HG02884 (cell line): ENCODE data around the gene ASPG.

Source experiments
- ATAC-seq: cut with Tn5 transposase; IDR thresholded peaks from one replicate; pipeline ENCODE4 v1.9.1; 2021; ENCODE audit warnings: mild to moderate bottlenecking, moderate library complexity; ENCODE audit not compliant: unreplicated experiment

The ASPG gene

DNA sequence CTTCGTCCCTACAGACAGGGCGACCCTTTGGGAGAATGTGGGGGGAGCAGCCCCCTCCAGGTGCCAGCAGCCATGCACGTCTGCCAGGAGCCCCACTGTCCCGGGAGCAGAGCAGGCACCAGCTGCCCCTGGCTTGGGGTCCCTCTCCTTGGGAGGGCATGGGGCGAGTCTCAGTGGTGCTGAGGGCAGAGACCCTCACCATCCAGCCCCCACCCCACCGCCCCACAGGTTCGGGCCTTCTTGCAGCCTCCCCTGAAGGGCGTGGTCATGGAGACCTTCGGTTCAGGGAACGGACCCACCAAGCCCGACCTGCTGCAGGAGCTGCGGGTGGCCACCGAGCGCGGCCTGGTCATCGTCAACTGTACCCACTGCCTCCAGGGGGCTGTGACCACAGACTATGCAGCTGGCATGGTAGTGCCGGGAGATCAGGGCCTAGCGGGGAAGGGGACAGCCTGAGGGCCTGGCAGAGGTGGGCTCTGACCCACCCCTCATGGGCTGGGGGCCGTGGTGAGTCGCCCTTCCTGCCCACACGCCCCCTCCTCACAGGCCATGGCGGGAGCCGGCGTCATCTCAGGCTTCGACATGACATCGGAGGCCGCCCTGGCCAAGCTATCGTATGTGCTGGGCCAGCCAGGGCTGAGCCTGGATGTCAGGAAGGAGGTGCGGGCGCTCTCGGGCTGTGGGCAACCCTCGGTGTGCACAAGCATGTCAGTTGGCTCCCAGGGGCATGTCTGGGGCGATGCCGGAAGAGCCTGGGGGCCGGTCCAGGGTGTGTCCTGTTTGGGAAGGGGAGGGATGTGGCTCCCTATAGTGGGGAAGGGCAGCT, 18.8 kb downstream of the ASPG start:
- no peak for ATAC-seq

DNA sequence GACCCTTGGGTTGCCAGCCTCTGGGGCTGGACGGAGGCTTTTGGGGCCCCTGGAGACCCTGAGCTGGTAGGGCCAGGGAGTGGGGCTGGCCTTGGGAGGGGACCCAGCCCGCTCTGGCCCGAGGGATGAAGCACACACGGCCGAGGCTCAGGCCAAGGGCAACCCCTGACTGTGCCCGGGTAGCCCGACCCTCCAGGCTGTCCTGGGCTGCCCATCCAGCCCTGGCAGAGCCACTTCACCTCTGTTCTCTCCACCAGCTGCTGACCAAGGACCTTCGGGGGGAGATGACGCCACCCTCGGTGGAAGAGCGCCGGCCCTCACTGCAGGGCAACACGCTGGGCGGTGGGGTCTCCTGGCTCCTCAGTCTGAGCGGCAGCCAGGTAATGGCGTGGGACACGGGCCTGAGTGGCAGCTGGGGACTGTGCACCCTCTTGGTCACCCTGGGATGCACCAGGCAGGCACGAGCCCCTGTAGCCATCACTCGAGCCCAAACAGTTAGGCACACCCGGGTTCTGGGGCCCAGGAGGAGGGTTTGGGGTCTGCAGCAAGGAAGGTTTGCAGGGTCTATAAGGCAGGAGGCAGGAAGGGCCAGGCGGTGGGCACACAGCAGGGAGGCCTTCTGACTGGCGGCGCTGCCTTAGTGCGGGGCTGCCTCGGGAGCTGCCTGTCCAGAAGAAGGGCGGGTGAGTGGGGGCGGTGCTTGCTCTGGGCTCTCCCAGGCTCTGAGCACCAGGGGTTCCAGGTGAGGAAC, 19.7 kb downstream of the ASPG start:
- ATAC-seq: no peak

DNA sequence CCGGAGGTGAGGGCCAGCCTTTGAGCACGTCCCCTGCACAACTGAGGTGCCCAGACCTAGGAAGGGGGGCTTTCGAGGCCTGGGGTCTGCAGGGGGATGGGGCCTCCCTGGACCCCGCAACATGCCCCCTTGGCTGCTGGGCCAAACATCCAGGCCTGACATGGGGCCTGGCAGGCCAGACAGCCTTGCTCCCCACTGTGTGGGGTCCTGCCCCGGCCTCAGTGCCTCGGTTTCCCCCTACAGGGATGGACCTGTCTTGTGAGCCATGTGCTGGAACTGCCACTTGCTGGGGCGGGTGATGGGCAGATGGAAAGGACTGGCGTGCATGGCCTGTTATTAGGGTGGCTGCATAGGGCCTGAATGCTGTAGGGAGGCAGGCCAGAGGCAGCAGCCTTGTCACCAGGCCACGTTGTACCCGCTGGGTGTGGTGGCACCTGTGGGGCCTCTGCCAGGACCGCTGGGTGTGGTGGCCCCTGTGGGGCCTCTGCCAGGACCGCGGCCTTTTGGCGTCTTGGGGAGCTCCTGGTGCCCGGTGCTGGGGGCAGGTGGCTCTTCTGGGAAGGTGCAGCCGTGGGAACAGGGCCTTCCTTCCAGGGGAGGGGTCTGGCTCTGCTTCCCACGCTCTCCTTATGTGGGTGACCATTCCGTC, 20.4 kb downstream of the ASPG start:
- ATAC-seq: no peak

- no peak for ATAC-seq
These were observed 21.0 kb downstream of the ASPG start for GRCh38 chr14:104106471-104106991.

DNA sequence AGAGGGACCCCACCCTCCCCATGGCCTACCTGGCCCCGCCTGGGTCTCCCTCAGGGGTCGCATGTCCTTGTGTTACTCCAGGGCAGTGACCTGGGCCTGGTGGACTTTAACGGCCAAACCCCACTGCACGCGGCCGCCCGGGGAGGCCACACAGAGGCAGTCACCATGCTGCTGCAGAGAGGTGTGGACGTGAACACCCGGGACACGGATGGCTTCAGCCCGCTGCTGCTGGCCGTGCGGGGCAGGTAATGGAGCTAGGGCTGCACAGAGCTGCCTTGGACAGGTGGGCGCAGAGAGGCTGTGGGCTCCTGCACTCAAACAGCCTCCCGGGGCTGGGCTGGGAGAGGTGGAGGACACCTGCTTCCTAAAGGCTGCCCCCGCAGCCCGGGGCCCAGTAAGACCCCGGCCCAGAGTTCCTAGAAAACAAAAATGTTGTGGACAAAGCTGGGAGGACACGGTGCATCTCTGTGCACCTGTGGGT, 21.6 kb downstream of the ASPG start:
- no peak for ATAC-seq

DNA sequence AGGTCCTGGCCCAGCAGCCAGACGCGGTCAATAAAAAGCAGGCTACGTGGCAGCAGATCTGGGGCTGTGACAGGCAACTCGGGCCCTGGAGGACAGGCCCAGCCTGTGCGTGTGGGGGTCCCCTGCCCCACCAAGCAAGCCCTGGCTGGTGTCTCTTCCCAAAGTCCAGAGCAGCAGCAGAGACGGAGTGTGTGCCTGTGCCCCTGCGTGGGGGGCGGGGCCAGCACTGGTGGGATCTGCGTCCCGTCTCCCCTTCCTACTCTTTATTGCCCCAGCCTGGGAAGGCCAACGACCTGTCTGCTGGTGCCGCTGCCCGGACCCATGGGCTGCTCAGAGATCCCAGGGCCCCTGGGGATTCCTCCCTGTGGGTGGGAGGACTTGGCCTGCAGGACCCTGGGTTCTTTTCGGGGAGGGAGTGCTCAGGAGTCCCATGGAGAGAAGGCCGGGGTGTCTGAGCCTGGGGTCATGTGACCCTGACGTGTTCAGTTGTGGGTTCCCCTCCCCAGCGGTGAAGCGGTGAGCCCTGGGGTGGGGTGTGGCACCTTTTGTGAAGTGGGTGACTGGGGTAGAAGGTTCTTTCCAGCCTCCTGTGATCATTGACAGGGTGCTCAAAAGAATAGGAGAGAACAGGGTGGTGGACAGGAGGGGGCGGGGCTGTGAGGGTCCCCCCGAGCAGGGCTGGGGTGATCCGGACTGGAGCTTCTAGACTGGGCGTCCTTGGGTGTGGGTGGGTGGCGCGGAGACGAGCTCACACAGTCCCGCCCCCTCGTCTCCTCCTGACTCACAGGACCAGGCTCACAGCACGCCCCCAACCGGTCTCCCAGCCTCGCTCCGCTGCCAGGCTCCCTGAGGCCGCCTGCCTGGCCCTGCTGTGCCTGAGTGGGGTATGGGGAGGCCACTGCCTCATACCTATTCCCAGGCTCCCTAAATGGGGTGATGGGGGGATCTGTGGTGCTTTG, 22.4 kb downstream of the ASPG start:
- no peak for ATAC-seq

DNA sequence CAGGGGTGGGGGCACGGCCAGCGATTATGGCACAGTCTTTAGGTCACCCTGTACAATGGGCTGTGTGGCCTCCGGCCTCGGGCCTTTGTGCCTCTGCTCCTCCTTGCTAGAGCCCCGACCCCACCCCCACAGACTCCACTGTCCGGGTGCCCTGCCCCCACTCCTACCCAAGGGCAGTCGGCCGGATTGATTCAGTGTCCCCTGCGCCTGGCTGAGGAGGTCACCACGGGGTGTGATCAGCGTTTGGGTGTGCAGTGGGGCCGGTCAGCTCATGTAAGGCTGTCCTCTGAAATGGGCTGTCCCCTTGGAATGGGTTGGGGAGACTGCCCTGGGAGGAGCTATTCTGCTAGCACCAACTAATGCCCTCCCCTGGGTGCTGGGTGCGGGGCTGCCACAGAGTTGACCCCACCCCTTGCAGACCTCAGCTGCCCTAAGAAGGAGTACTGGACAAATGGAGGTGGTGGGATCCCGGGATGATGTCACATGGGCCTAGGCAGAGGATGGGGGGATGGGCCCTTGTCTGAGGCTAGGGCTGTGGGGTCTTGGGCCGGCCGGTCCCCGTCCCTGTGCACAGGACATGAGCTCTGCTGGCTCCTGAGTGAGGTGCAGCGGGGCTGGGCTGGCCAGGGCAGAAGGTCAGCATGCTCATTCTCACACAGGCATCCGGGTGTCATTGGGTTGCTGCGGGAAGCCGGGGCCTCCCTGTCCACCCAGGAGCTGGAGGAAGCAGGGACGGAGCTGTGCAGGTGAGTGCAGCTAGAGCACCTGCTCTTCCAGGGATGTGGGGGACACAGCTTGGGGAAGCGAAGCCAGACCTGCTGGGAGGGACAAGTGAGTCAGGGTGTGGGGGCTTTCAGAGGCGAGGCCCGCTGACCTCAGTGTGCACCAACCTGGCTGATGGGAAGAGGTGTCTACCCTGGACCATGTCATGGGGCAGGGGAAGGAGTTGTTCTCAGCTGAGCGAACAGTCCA, 23.4 kb downstream of the ASPG start:
- ATAC-seq: no peak

GRCh38 chr14:104109731-104110361, 24.3 kb downstream of the ASPG start:
- no peak for ATAC-seq

GRCh38 chr14:104110491-104111209, 25.1 kb downstream of the ASPG start:
- ATAC-seq: no peak

GRCh38 chr14:104111301-104112112, 26.0 kb downstream of the ASPG start:
- ATAC-seq: no peak

- no peak for ATAC-seq
These were observed 26.6 kb downstream of the ASPG start for GRCh38 chr14:104112113-104112505.

DNA sequence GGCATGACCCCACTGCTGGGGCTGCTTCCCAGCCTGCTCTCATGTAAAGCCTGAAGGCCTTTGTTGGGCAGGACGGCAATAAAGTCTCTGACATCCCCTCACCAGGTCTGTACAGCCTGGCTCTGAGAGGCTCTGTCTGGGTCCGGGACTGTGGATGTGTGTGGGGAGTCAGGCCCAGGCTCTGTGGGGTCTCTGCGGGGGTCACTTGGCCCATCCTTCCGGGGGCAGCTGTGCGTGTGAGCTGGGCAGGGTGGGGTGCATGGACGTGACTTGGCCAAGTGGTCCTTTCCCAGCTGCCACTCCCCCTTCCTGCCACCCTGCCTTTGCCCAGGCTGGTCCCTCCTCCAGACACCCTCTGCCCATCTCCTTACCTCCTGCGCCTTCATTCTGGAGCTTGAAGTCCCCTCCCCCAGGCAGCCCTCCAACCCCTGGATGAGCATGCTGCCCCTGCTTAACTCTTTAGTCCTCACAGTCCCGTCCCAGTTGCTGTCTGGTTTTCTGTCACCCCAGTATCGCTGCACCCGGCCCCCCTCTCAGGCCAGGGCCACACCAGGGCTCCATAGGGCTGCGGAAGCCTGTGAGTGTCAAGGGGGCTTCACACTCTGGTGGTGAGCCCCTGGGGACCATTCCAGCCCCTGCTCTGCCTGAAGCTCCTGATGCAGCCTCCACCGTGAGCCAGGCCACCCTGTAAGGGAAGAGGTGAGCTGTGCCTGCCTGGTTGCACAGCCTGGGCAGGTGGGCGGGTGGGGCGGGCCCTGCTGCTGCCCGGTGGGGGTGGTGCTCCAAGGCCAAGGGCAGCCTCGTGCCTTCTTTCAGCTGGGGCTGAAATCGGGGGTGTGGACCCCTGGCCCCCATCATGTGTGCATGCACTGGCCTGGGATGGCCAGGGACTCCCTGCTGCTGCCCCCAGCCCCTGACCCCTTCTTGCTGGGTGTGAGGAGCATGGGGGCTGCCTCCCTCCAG, 27.4 kb downstream of the ASPG start:
- no peak for ATAC-seq

DNA sequence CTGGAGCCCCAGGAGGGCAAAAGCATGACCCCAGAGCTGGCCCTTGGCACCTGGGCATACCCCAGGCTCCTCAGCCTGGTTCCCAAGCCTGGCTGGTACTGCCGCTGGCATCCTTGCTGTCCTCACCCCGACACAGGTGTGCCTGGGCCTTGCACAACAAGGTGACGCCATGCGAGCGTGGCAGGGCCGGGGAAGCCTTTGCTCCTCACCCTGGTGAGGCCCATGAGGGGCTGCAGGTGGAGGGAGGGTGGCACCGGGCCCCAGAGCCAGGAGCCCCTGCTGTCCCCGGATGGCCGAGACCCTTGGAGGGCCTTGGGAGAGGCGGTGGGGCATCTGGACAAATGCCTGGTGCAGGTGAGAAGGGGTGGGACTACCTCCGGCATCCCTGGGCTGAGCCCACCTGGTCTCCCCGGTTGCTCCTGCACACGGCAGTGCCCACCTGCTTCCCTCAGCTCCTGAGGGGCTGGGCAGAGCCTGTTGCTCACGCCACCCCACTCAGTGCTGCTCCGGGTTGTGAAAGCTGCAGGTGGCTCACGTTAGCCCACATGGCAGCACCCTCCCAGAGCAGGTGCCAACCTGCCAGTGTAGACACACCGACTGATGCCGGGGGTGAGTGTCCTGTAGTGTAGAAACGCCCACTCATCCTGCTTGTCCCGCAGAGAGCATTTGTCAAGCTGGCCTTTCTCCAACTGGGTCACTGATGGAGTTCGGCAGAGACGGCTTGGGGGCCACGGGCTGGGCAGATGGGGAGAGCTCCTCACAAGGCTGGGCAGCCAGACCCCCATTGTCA, 28.3 kb downstream of the ASPG start:
- no peak for ATAC-seq

GRCh38 chr14:104114421-104115130, 29.1 kb downstream of the ASPG start:
- no peak for ATAC-seq
